Measurements from ENCODE around the gene KIAA1755.

GRCh38 chr20:38303908-38304379, 43.4 kb upstream of the KIAA1755 start, which contains the start of gene BPI:
- TF ChIP-seq CTCF (IDR thresholded peaks at IDR 0.05) (no peak), ZFX (IDR thresholded peaks at IDR 0.05; ENCODE audit: borderline replicate concordance) (no peak)
